ENCODE results near the gene EPN1. TPM values are rescaled to one million over a fixed set of nuclear protein-coding genes. Genes with fewer than 3 reads are reported as not detected.

The EPN1 gene
- total and polyA plus RNA-seq, 8 donors = 38.4 to 102 (median 80.9) TPM

DNA sequence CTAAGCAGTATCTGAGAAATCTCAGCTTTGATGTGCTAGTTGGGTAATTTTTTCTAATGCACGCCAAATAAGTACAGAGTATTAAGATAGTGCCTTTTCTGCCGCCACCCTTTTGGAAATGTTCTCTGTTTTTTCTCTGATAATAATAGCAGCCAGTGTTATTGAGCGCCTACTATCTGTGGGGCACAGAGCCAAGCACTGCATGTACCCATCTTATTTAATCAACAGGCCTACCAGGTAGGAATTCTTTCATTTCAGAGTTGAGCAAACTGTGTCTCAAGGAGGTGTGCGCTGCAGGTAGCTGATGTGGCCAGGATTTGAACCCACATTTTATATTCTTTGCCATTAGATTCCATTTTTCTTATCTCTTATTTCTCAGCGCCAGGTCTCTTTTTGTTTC, 1.4 kb downstream of the EPN1 start:
- Histone ChIP-seq H3K36me3 (peaks cover 0 to 11% (median 9%) of the 10 kb centered on the region in 3 donors), H3K4me3 (peak overlapping the region in 3 of 4 donors; percentile 75 to 98 (median 92)), H3K9me3 (no peaks in the 10 kb centered on the region), H3K27ac (peak overlapping the region in 2 of 4 donors; percentile 83 to 88), H3K27me3 (no peaks in the 10 kb centered on the region), H3K4me1 (peaks cover 24 to 41% (median 30%) of the 10 kb centered on the region in 3 donors)
- intact Hi-C loops (cut with DNase I) = no loop called here
- FAIRE-seq (no peak), ATAC-seq (peak; percentile 26 to 63 (median 46)), DNase-seq (peak in 4 of 6 donors; percentile 64 to 78 (median 70))
- 18 to 20% methylated on average over 5 of the region's 5 CpGs for WGBS, 2 donors
- TF ChIP-seq, protein P1, sequence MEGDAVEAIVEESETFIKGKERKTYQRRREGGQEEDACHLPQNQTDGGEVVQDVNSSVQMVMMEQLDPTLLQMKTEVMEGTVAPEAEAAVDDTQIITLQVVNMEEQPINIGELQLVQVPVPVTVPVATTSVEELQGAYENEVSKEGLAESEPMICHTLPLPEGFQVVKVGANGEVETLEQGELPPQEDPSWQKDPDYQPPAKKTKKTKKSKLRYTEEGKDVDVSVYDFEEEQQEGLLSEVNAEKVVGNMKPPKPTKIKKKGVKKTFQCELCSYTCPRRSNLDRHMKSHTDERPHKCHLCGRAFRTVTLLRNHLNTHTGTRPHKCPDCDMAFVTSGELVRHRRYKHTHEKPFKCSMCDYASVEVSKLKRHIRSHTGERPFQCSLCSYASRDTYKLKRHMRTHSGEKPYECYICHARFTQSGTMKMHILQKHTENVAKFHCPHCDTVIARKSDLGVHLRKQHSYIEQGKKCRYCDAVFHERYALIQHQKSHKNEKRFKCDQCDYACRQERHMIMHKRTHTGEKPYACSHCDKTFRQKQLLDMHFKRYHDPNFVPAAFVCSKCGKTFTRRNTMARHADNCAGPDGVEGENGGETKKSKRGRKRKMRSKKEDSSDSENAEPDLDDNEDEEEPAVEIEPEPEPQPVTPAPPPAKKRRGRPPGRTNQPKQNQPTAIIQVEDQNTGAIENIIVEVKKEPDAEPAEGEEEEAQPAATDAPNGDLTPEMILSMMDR (IDR thresholded peaks at IDR 0.05) = no peak

DNA sequence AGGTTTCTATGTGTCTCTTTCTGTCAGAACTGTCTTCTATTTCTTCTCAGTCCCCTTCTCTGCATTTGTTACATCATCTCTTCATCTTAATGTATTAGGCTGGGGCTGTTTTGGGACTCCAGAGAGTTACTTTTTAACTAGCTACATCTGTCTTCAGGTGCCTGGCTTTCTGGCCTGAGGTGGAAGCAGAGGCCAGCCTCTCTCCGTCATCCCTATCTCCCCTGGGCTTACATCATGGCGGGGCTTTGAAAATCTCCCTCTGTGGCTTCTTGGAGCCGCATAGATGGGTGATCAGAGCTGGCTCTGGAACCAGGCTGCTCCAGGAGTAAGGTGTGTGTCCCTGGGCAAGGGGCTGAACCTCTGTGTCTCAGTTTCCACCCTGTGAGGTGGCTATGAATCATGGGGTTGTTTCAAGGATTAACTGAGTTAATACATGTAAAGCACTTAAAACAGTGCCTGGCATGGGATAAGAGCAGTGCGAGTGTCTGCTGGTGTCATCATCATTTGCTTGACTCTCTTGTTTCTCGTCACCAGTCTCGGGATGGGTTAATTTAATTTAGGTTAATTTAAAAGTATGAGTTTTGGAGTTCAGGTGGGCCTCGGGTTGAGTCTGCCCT, 2.0 kb downstream of the EPN1 start:
- Histone ChIP-seq H3K36me3 (peaks cover 0 to 11% (median 9%) of the 10 kb centered on the region in 3 donors), H3K4me1 (peaks cover 24 to 41% (median 31%) of the 10 kb centered on the region in 3 donors)
- FAIRE-seq = no peak

DNA sequence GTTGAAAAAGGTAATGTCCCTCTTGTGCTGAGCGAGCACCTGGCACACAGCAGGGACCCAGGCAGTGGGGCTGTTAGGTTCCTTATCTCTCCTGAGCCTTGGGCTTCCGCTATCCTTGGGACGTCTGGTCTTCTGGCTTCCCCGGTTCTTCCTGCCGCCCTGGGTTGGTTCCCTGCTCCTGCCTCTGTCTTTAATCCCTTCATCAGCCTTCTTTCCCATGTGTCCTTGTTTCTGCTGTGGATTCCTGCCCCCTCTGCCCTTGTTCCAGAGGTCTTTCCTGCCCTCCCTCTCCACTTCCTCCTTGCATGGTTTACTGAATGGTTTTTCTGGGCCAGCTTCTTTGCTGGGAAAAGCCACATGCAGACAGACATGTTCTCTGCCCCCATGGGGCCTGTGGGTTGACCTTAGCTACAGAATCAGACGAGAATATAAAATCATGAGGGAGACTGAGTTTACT, 2.6 kb downstream of the EPN1 start:
- H3K27me3 ChIP-seq = no peaks in the 10 kb centered on the region
- peak; percentile 31 to 62 (median 47) for ATAC-seq
- WGBS, 2 donors = 15 to 26% methylated on average over 6 of the region's 6 CpGs
- TF ChIP-seq, protein P1 (IDR thresholded peaks at IDR 0.05) = no peak
- DNase-seq = peak in 4 of 6 donors; percentile 47 to 67 (median 57)
- FAIRE-seq = no peak
- H3K27ac ChIP-seq = peak overlapping the region in 3 of 4 donors; percentile 2 to 88 (median 83)
- peaks cover 0 to 11% (median 9%) of the 10 kb centered on the region in 3 donors for H3K36me3 ChIP-seq
- peak overlapping the region in 2 of 4 donors; percentile 75 to 98 for H3K4me3 ChIP-seq
- peaks cover 24 to 43% (median 36%) of the 10 kb centered on the region in 3 donors for H3K4me1 ChIP-seq
- intact Hi-C loops (cut with DNase I) = no loop called here
- no peaks in the 10 kb centered on the region for H3K9me3 ChIP-seq

More for the DNA sequence above, 2.0 kb downstream of the EPN1 start:
- ATAC-seq (no peak), DNase-seq (no peak)
- Histone ChIP-seq H3K9me3 (no peaks in the 10 kb centered on the region), H3K27me3 (no peaks in the 10 kb centered on the region), H3K4me3 (peak overlapping the region in 3 of 4 donors; percentile 75 to 98 (median 92)), H3K27ac (peak overlapping the region; percentile 1 to 88 (median 42))
- TF ChIP-seq, protein P1 (IDR thresholded peaks at IDR 0.05) = no peak
- 29 to 36% methylated on average over 7 of the region's 7 CpGs for WGBS, 2 donors
- intact Hi-C loops (cut with DNase I) = no loop called here

DNA sequence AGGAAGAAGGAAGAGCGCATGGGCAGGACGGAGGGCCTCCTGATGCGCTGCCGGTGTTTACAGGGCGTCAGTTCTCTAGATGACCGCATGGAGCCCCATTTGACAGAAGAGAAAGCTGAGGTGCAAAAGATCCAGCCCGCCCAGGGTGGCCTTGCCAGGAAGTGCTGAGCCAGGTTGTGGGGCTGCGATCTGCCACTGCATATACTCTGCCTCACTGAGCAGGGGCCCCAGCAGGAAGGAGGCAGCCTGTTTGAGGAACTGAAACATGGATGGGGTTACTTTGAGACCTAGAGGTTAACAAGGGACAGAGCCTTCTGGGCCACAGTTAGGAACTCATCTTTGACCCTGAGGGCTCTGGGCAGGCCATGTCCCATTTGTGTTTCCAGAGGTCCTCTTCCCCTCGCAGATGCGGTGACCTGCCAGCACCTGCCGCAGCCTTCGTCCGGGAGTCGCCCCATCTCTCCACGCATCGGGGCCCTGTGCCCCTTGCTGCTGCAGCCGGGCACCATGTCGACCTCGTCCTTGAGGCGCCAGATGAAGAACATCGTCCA, 3.2 kb downstream of the EPN1 start:
- FAIRE-seq = no peak
- Histone ChIP-seq H3K27me3 (no peaks in the 10 kb centered on the region), H3K4me3 (peak overlapping the region in 1 of 4 donors; percentile 98), H3K36me3 (peaks cover 0 to 11% (median 9%) of the 10 kb centered on the region in 3 donors), H3K4me1 (peaks cover 28 to 49% (median 42%) of the 10 kb centered on the region in 3 donors), H3K27ac (peak overlapping the region in 3 of 4 donors; percentile 2 to 88 (median 83)), H3K9me3 (no peaks in the 10 kb centered on the region)
- DNase-seq = peak in 1 of 6 donors; percentile 56
- TF ChIP-seq, protein P1 (IDR thresholded peaks at IDR 0.05) = no peak
- ATAC-seq = peak in 2 of 4 donors; percentile 3 to 11
- 80% methylated on average over 21 of the region's 21 CpGs for WGBS, 2 donors
- intact Hi-C loops (cut with DNase I) = no loop called here

All from pancreas (tissue), 10 donors.